HepG2 (cell line): ENCODE data around the gene CASKIN1. TPM values are rescaled to one million over a fixed set of nuclear protein-coding genes. Genes with fewer than 3 reads are reported as not detected.

Experiments used
- FIP1L1 ChIP-seq: fragments of 200-400 bp; formaldehyde crosslinking; IDR thresholded peaks from 2 replicates; pipeline ENCODE4 v1.6.1; 2018; ENCODE audit warnings: low read depth, mild to moderate bottlenecking, low read length, moderate library complexity, borderline replicate concordance; ENCODE audit not compliant: insufficient read depth
- FOSL2 ChIP-seq: sonication (generic); formaldehyde crosslinking; IDR thresholded peaks from 2 replicates; pipeline ENCODE4 v1.4.0; 2020; ENCODE audit warnings: missing genetic modification reagents
- HDAC1 ChIP-seq: sonication (generic); formaldehyde crosslinking; IDR thresholded peaks from 2 replicates; pipeline ENCODE4 v1.5.1; 2020; ENCODE audit warnings: mild to moderate bottlenecking, missing genetic modification reagents
- HNRNPUL1 ChIP-seq: fragments of 200-400 bp; formaldehyde crosslinking; IDR thresholded peaks from 2 replicates; pipeline ENCODE4 v1.6.1; 2017; ENCODE audit warnings: low read depth, mild to moderate bottlenecking, low read length, moderate library complexity
- IKZF4 ChIP-seq: sonication (generic); formaldehyde crosslinking; IDR thresholded peaks from 2 replicates; pipeline ENCODE4 v1.5.1; 2020; ENCODE audit warnings: borderline replicate concordance, mild to moderate bottlenecking, low read depth, missing genetic modification reagents; ENCODE audit errors: not compliant biosample characterization
- MXD4 ChIP-seq: IDR thresholded peaks from 2 replicates; pipeline ENCODE4 v1.6.1; 2016; ENCODE audit warnings: mild to moderate bottlenecking, missing biosample characterization, missing genetic modification reagents
- PAF1 ChIP-seq: IDR thresholded peaks from 2 replicates; pipeline ENCODE4 v1.6.1; 2016; ENCODE audit warnings: missing genetic modification reagents, missing compliant biosample characterization
- PITX1 ChIP-seq: sonication (generic); formaldehyde crosslinking; IDR thresholded peaks from 2 replicates; pipeline ENCODE4 v1.5.1; 2020; ENCODE audit warnings: mild to moderate bottlenecking, missing genetic modification reagents
- POLR2A ChIP-seq, 2 experiments: IDR thresholded peaks; 2 replicates each; pipeline ENCODE4 v1.6.1; 2011; ENCODE audit warnings: low read depth in 2 of 2, low read length in 2 of 2, mild to moderate bottlenecking in 1 of 2, moderate library complexity in 1 of 2; ENCODE audit not compliant: insufficient read depth in 1 of 2
- SMAD3 ChIP-seq: sonication (generic); formaldehyde crosslinking; IDR thresholded peaks from 2 replicates; pipeline ENCODE4 v1.4.0; 2020; ENCODE audit warnings: missing genetic modification reagents
- TBX2 ChIP-seq: sonication (generic); formaldehyde crosslinking; IDR thresholded peaks from 2 replicates; pipeline ENCODE4 v1.5.0; 2020; ENCODE audit warnings: missing genetic modification reagents, mild to moderate bottlenecking, borderline replicate concordance
- TEAD3 ChIP-seq: optimal IDR thresholded peaks from 2 replicates; pipeline ENCODE3; 2016; ENCODE audit warnings: borderline replicate concordance
- ZNF788 ChIP-seq: sonication (generic); formaldehyde crosslinking; IDR thresholded peaks from 2 replicates; pipeline ENCODE4 v1.5.0; 2020; ENCODE audit warnings: mild to moderate bottlenecking, missing genetic modification reagents, borderline replicate concordance
- polyA plus RNA-seq, 8 experiments: library from polyadenylated mRNA; depleted of rRNA in 3 of 8; stranded (reverse) in 7 of 8; unstranded in 1 of 8; fragments of >200 nt; fragmentation: Illumina TruSeq in 4 of 8; extraction: Trizol in 4 of 8; gene quantifications; 2 replicates each; pipeline versions ENCODE4 v1.2.1 to v1.2.3, GENCODE V29; 2011 to 2016; ENCODE audit warnings: low read depth in 4 of 8, missing spikeins in 1 of 8, mixed read lengths in 1 of 8; ENCODE audit not compliant: insufficient read depth in 1 of 8
- total RNA-seq, 5 experiments: library from RNA; depleted of rRNA; stranded (reverse); fragments of >200 nt; fragmentation: Illumina TruSeq; extraction: Trizol; gene quantifications; 2 replicates each; pipeline ENCODE4 v1.2.3, GENCODE V29; 2016; ENCODE audit warnings: low read depth in 1 of 5
- TF ChIP-seq, protein P1 (sequence below): sonication (generic); formaldehyde crosslinking; IDR thresholded peaks from 2 replicates; pipeline ENCODE4 v1.5.1; 2020; ENCODE audit warnings: mild to moderate bottlenecking, missing genetic modification reagents, borderline replicate concordance
- TF ChIP-seq, protein P2 (sequence below): IDR thresholded peaks from 2 replicates; pipeline ENCODE4 v1.6.1; 2018; ENCODE audit warnings: missing genetic modification reagents, mild to moderate bottlenecking, missing compliant biosample characterization
- TF ChIP-seq, protein P3 (sequence below): sonication (generic); formaldehyde crosslinking; IDR thresholded peaks from 2 replicates; pipeline ENCODE4 v1.8.1; 2022; ENCODE audit warnings: low read depth, mild to moderate bottlenecking, missing genetic modification reagents
- TF ChIP-seq, protein P4 (sequence below): sonication (generic); formaldehyde crosslinking; IDR thresholded peaks from 2 replicates; pipeline ENCODE4 v1.8.0; 2022; ENCODE audit warnings: mild to moderate bottlenecking, missing genetic modification reagents, moderate library complexity

Gene CASKIN1
- total and polyA plus RNA-seq, 2 of the 13 experiments (the other 11 are each of a cell fraction or from before 2014, with no cell fraction given), result 1.2 to 2.2 TPM

- no peak for TF ChIP-seq HNRNPUL1
- TF ChIP-seq, protein P1, sequence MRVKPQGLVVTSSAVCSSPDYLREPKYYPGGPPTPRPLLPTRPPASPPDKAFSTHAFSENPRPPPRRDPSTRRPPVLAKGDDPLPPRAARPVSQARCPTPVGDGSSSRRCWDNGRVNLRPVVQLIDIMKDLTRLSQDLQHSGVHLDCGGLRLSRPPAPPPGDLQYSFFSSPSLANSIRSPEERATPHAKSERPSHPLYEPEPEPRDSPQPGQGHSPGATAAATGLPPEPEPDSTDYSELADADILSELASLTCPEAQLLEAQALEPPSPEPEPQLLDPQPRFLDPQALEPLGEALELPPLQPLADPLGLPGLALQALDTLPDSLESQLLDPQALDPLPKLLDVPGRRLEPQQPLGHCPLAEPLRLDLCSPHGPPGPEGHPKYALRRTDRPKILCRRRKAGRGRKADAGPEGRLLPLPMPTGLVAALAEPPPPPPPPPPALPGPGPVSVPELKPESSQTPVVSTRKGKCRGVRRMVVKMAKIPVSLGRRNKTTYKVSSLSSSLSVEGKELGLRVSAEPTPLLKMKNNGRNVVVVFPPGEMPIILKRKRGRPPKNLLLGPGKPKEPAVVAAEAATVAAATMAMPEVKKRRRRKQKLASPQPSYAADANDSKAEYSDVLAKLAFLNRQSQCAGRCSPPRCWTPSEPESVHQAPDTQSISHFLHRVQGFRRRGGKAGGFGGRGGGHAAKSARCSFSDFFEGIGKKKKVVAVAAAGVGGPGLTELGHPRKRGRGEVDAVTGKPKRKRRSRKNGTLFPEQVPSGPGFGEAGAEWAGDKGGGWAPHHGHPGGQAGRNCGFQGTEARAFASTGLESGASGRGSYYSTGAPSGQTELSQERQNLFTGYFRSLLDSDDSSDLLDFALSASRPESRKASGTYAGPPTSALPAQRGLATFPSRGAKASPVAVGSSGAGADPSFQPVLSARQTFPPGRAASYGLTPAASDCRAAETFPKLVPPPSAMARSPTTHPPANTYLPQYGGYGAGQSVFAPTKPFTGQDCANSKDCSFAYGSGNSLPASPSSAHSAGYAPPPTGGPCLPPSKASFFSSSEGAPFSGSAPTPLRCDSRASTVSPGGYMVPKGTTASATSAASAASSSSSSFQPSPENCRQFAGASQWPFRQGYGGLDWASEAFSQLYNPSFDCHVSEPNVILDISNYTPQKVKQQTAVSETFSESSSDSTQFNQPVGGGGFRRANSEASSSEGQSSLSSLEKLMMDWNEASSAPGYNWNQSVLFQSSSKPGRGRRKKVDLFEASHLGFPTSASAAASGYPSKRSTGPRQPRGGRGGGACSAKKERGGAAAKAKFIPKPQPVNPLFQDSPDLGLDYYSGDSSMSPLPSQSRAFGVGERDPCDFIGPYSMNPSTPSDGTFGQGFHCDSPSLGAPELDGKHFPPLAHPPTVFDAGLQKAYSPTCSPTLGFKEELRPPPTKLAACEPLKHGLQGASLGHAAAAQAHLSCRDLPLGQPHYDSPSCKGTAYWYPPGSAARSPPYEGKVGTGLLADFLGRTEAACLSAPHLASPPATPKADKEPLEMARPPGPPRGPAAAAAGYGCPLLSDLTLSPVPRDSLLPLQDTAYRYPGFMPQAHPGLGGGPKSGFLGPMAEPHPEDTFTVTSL, result peak; percentile 16; the same call in 1 of the 2 replicates
- TF ChIP-seq, protein P2, sequence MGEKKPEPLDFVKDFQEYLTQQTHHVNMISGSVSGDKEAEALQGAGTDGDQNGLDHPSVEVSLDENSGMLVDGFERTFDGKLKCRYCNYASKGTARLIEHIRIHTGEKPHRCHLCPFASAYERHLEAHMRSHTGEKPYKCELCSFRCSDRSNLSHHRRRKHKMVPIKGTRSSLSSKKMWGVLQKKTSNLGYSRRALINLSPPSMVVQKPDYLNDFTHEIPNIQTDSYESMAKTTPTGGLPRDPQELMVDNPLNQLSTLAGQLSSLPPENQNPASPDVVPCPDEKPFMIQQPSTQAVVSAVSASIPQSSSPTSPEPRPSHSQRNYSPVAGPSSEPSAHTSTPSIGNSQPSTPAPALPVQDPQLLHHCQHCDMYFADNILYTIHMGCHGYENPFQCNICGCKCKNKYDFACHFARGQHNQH (CRISPR knock-in tag), result 0 out of 2 replicates have a peak, but pooled peaks have one; percentile 39
- TF ChIP-seq HDAC1 (CRISPR knock-in tag), result peak; percentile 39; the same call in 1 of the 2 replicates
- peak; percentile 18 for TF ChIP-seq TEAD3 (CRISPR knock-in tag)
- TF ChIP-seq PITX1 (CRISPR knock-in tag), result peak; percentile 41; the same call in 1 of the 2 replicates
- peak; percentile 61 for TF ChIP-seq FOSL2 (CRISPR knock-in tag)
- TF ChIP-seq TBX2 (CRISPR knock-in tag), result peak; percentile 69
- peak; percentile 29; the same call in 1 of the 2 replicates for TF ChIP-seq ZNF788 (CRISPR knock-in tag)
- TF ChIP-seq, protein P3, sequence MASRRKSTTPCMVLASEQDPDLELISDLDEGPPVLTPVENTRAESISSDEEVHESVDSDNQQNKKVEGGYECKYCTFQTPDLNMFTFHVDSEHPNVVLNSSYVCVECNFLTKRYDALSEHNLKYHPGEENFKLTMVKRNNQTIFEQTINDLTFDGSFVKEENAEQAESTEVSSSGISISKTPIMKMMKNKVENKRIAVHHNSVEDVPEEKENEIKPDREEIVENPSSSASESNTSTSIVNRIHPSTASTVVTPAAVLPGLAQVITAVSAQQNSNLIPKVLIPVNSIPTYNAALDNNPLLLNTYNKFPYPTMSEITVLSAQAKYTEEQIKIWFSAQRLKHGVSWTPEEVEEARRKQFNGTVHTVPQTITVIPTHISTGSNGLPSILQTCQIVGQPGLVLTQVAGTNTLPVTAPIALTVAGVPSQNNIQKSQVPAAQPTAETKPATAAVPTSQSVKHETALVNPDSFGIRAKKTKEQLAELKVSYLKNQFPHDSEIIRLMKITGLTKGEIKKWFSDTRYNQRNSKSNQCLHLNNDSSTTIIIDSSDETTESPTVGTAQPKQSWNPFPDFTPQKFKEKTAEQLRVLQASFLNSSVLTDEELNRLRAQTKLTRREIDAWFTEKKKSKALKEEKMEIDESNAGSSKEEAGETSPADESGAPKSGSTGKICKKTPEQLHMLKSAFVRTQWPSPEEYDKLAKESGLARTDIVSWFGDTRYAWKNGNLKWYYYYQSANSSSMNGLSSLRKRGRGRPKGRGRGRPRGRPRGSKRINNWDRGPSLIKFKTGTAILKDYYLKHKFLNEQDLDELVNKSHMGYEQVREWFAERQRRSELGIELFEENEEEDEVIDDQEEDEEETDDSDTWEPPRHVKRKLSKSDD (CRISPR knock-in tag), result peak; percentile 77; the same call in 1 of the 2 replicates
- peak; percentile 38; the same call in 1 of the 2 replicates for TF ChIP-seq SMAD3 (CRISPR knock-in tag)
- no peak for TF ChIP-seq MXD4 (CRISPR knock-in tag)
- TF ChIP-seq PAF1, result peak; percentile 91
- no peak for TF ChIP-seq IKZF4 (CRISPR knock-in tag)
- TF ChIP-seq, protein P4, sequence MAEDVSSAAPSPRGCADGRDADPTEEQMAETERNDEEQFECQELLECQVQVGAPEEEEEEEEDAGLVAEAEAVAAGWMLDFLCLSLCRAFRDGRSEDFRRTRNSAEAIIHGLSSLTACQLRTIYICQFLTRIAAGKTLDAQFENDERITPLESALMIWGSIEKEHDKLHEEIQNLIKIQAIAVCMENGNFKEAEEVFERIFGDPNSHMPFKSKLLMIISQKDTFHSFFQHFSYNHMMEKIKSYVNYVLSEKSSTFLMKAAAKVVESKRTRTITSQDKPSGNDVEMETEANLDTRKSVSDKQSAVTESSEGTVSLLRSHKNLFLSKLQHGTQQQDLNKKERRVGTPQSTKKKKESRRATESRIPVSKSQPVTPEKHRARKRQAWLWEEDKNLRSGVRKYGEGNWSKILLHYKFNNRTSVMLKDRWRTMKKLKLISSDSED (CRISPR knock-in tag), result no peak
- peak in 1 of 2 experiments; percentile 58; a peak in 2 of 4 replicates for TF ChIP-seq POLR2A (IDR thresholded peaks at IDR 0.05; ENCODE audit: insufficient read depth in 1 of 2, low read depth in 2 of 2, low read length in 2 of 2)
- TF ChIP-seq FIP1L1, result no peak
Measured at GRCh38 chr16:2226245-2226793, 29.9 kb upstream of the CASKIN1 start (continued).
